ENCODE results near the gene TEAD1. TPM values are rescaled to one million over a fixed set of nuclear protein-coding genes. Genes with fewer than 3 reads are reported as not detected.

The TEAD1 gene
- polyA plus RNA-seq, 1 donor (not counting 4 experiments of a cell fraction or from before 2014, with no cell fraction given) = 32.7 TPM

GRCh38 chr11:12951376-12951775, 277.2 kb downstream of the TEAD1 start:
- FAIRE-seq = no peak

GRCh38 chr11:12952094-12952493, 277.9 kb downstream of the TEAD1 start:
- dilution Hi-C loops (cut with MboI; ENCODE audit: extremely low pct_ligation_motif_present, low sequenced_read_pairs) = no loop called here
- H3K36me3 ChIP-seq (ENCODE audit: control insufficient read depth in 2 of 2, extremely low read depth in 1 of 2, insufficient read depth in 2 of 2, low read length in 2 of 2) = no peaks in the 10 kb centered on the region

More at GRCh38 chr11:12951376-12951775, 277.2 kb downstream of the TEAD1 start:
- H3K9me1 ChIP-seq (ENCODE audit: control insufficient read depth, extremely low read depth, insufficient read depth, low read length) = peaks cover 2% of the 10 kb centered on the region
- no peaks in the 10 kb centered on the region for H3K79me2 ChIP-seq (ENCODE audit: control insufficient read depth, insufficient read depth, low read length)
- no peak overlapping the region for H3K4me2 ChIP-seq (ENCODE audit: control insufficient read depth, extremely low read depth, insufficient read depth, low read depth, low read length)
- TF ChIP-seq EZH2 (IDR thresholded peaks at IDR 0.05; ENCODE audit: low read length) = no peak
- TF ChIP-seq, protein P1, sequence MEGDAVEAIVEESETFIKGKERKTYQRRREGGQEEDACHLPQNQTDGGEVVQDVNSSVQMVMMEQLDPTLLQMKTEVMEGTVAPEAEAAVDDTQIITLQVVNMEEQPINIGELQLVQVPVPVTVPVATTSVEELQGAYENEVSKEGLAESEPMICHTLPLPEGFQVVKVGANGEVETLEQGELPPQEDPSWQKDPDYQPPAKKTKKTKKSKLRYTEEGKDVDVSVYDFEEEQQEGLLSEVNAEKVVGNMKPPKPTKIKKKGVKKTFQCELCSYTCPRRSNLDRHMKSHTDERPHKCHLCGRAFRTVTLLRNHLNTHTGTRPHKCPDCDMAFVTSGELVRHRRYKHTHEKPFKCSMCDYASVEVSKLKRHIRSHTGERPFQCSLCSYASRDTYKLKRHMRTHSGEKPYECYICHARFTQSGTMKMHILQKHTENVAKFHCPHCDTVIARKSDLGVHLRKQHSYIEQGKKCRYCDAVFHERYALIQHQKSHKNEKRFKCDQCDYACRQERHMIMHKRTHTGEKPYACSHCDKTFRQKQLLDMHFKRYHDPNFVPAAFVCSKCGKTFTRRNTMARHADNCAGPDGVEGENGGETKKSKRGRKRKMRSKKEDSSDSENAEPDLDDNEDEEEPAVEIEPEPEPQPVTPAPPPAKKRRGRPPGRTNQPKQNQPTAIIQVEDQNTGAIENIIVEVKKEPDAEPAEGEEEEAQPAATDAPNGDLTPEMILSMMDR (optimal IDR thresholded peaks at IDR 0.05 in 1 of 3, IDR thresholded peaks at IDR 0.05 in 1 of 3, conservative IDR thresholded peaks at IDR 0.05 in 1 of 3; ENCODE audit: extremely low read depth in 1 of 3, insufficient read depth in 2 of 3, low read length in 3 of 3) = no peak
- H3K4me3 ChIP-seq (ENCODE audit: control insufficient read depth in 2 of 3, extremely low read depth in 1 of 3, insufficient read depth in 2 of 3, low read depth in 1 of 3, low read length in 3 of 3) = no peak overlapping the region
- H3K36me3 ChIP-seq (ENCODE audit: control insufficient read depth in 2 of 2, extremely low read depth in 1 of 2, insufficient read depth in 2 of 2, low read length in 2 of 2) = no peaks in the 10 kb centered on the region
- H2AFZ ChIP-seq (ENCODE audit: control insufficient read depth, low read length) = no peak overlapping the region
- H3K27ac ChIP-seq (ENCODE audit: control insufficient read depth, insufficient read depth, low read length) = no peak overlapping the region
- no peak overlapping the region for H3K9ac ChIP-seq (ENCODE audit: control insufficient read depth, extremely low read depth, insufficient read depth, low read length)
- H3K27me3 ChIP-seq (ENCODE audit: control insufficient read depth, extremely low read depth, insufficient read depth, low read length) = no peaks in the 10 kb centered on the region
- no peaks in the 10 kb centered on the region for H3K9me3 ChIP-seq (ENCODE audit: control insufficient read depth, low read depth, low read length)
- dilution Hi-C loops (cut with MboI; ENCODE audit: extremely low pct_ligation_motif_present, low sequenced_read_pairs) = no loop called here
- H3K4me1 ChIP-seq (ENCODE audit: control insufficient read depth, extremely low read depth, insufficient read depth, low read length) = peaks cover 5% of the 10 kb centered on the region
- no peaks in the 10 kb centered on the region for H4K20me1 ChIP-seq (ENCODE audit: control insufficient read depth, extremely low read depth, insufficient read depth, low read length)
- DNase-seq (ENCODE audit: low read depth, low spot score) = no peak

More at GRCh38 chr11:12952094-12952493, 277.9 kb downstream of the TEAD1 start:
- Histone ChIP-seq H3K27ac (ENCODE audit: control insufficient read depth, insufficient read depth, low read length) (no peak overlapping the region), H3K4me3 (ENCODE audit: control insufficient read depth in 2 of 3, extremely low read depth in 1 of 3, insufficient read depth in 2 of 3, low read depth in 1 of 3, low read length in 3 of 3) (no peak overlapping the region), H3K27me3 (ENCODE audit: control insufficient read depth, extremely low read depth, insufficient read depth, low read length) (no peaks in the 10 kb centered on the region), H3K79me2 (ENCODE audit: control insufficient read depth, insufficient read depth, low read length) (no peaks in the 10 kb centered on the region), H3K9ac (ENCODE audit: control insufficient read depth, extremely low read depth, insufficient read depth, low read length) (no peak overlapping the region), H3K4me2 (ENCODE audit: control insufficient read depth, extremely low read depth, insufficient read depth, low read depth, low read length) (no peak overlapping the region), H3K9me1 (ENCODE audit: control insufficient read depth, extremely low read depth, insufficient read depth, low read length) (peaks cover 2% of the 10 kb centered on the region), H3K9me3 (ENCODE audit: control insufficient read depth, low read depth, low read length) (no peaks in the 10 kb centered on the region), H4K20me1 (ENCODE audit: control insufficient read depth, extremely low read depth, insufficient read depth, low read length) (no peaks in the 10 kb centered on the region), H2AFZ (ENCODE audit: control insufficient read depth, low read length) (no peak overlapping the region), H3K4me1 (ENCODE audit: control insufficient read depth, extremely low read depth, insufficient read depth, low read length) (peaks cover 5% of the 10 kb centered on the region)
- DNase-seq (ENCODE audit: low read depth, low spot score) = no peak
- no peak for FAIRE-seq
- TF ChIP-seq, protein P1 (optimal IDR thresholded peaks at IDR 0.05 in 1 of 3, IDR thresholded peaks at IDR 0.05 in 1 of 3, conservative IDR thresholded peaks at IDR 0.05 in 1 of 3; ENCODE audit: extremely low read depth in 1 of 3, insufficient read depth in 2 of 3, low read length in 3 of 3) = no peak
- TF ChIP-seq EZH2 (IDR thresholded peaks at IDR 0.05; ENCODE audit: low read length) = no peak
